Stimulated activated CD4-positive, alpha-beta T cell treated with anti-CD3 and anti-CD28 coated beads, Interleukin-15, amount 100 ng/mL, for 48 hours (primary cell): ENCODE results near the gene POMZP3.
"Not testable (repeated sequence)": the region's sequence is repeated elsewhere in the genome, so short reads cannot be mapped to it uniquely, and the experiment has no call there.

Source experiments
- DNase-seq, 2 donors: peaks; one replicate each; pipeline ENCODE4 v3.0.0-alpha.2; 2020; ENCODE audit warnings: low read depth in 2 of 2

POMZP3 gene

DNA sequence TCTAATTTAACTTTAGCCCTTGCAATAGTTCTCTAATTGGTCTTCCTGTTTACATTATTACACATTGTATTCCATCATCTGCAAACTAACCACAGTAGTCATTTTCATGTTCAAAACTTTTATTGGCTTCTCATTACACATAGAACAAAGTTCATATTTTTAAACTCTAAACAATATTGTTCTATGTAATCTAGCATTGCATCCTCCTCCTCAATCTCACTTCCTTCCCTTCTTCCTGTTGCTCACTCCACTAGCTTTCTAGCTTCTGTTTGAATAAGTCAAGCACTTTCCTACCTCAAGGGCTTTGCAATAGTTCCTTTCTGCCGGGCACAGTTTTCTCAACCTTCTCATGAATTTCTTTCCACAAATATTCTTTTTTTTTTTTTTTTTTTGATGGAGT, 38.5 kb downstream of the POMZP3 start:
- not testable (repeated sequence) for DNase-seq

DNA sequence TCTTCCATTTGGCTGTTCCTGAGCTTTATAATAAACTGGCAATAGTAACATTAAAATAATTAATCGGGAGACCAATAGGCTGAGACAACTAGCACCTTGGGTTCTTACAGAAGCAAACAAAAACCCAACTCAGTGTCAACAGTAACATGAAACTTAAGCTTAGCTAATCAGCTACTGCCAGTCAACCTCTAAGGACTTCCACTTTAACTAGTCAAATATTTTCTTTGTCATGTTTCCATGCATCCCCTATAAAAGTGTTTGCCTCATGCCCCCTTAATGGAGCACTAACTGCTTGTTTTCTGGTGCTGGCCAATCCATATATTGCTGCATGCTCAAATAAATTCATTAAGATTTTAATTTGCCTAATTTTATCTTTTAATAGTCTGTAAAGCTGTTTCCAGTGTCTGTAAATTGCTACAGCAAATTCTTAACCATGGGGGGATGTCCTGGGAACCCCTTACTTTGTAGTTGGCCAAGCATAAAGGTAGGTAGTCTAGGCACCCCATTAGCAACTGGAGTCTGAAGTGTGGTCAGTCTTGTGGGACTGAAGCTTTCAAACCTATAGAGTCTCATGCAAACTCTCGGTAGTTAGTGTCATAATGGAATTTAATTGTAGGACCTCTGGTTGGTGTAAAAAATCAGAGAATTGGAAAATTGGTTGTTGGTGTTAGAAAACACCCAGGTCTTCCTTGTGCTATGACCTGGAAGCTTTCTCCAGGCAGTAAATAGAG, 40.3 kb downstream of the POMZP3 start:
- not testable (repeated sequence) for DNase-seq

DNA sequence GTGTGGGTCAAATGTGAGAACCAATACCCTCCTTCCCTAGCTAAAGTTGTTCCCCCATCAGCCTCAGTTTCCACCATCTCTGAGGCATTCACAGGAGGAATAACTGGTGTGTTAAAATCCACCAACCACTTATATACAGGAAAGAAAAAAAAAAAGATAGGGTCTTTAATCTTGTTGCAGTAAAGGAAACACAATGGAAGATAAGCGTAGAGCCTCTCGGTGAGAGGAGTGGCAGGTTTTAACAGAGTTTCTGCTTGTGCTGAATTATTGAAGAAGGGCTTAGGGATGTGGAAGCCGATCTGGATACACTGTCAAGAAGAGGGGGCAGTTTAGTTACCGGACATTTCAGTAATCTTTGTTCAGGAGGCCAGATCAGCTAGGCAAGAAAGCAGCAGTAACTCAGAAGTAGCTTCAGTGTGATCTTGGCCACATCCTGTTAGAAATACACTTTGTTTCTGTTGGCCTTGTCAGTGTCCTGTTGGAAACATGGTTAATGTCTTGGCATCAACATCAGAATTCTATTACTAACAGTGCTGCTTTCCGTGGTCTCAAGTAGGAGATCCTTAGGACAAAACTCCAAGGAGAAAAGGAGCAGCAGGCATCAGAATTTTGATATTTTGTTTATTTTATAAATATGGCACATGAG, 43.3 kb downstream of the POMZP3 start:
- not testable (repeated sequence) for DNase-seq

DNA sequence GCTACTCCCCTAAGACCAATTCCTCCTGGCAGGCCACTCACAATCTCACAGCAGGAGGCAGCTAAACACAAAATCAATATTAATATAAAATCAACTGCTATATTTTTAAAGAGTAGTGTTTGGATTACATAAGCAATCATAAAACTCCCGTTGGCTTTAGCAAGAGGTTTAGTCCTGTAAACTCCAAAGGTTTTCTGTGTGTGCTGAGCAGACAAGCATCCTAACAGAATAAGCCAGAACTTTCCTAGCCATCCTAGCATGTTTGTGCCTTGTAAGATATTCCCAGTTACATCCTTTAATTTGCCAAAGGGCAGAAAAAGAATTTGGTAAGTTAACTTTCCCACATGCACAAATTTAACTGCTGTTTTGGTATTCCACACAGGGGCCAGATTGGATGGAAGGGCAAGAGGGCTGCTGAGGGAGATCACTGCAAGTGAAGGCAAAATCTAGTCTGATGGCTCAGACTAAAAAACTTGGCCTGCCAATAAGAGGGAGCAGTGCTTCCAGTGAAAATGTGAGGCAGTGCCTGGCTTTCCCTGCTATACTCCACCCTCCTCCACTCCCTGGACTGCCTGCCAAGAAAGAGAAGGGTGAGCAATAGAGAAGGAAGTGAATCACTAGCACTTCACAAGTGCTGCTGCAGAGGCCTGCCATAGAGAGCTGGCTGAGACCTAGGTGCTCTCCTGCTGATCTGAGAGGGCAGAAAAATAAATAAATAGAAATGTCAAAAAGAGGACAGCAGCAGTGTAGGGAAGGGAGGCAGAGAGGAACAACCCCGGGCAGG, 44.0 kb downstream of the POMZP3 start:
- not testable (repeated sequence) for DNase-seq

DNA sequence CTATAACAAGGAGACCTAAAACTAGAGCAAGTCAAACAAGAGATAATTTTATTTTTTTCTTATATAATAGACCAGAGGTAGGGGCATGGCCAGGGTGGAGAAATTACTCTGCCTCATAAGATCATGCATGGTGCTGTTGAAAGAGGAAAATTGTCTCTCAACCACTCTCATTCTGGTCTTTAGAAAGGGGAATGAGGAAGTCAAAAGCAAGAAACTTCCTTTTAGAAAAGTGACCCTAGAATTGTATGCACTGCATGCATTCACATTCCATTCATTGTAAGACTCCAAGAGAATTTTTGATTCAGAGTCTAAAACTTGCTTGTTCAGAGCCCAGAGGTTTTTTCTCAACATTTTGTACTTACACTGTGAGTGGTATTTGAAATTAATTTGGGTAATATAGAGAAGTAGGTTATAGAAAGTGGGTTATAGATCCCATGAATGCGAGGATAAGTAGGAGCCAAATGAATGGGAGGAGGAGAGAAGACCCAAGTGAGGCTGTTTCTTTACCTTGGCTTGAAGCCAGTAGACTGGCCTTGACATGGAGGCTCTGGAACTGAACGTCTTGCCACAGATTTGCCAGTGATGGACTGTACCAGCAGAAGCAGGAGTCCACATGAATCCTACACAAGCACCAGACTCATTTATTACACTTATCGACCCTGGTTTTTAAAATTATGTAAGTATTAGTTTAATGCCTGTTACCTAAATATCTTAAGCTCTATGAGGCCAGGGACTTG, 51.0 kb downstream of the POMZP3 start:
- DNase-seq = not testable (repeated sequence)

DNA sequence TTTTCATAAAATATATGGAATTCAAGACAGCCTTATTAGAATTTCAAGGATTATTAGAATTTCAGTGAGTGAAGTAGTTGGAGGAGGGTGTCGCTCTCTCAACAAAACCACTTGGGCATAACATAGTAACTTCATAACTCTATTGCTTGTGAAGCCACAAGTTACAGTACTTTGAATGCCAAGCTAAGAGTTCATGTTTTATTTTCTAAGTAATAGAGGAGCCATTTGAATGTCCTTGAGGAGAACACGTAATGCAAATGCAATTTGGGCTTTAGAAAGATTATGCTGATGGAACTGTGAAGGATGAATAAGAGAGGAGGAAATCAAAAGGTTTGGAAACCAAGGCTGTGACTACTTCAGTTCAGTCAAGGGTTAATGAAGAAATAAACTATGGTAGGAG, 51.6 kb downstream of the POMZP3 start:
- not testable (repeated sequence) for DNase-seq

DNA sequence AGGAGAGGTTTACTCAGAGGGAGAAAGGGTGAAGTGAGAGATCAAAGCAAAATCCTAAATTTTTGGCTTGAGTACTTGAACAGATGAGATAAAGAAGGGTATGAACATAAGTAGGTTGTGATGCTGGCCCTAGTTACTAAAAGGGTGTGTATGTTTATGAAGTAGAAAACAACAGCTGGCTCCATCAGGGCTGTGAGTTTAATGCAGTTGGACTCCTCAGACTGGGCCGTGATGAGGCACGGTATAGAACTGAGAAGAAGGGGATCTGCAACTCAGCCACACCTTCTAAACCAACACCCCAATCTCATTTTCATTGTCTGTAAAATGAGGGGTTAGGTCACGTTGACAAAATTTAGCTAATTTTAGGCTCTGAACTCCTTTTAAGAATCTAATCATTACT, 54.8 kb downstream of the POMZP3 start:
- not testable (repeated sequence) for DNase-seq

DNA sequence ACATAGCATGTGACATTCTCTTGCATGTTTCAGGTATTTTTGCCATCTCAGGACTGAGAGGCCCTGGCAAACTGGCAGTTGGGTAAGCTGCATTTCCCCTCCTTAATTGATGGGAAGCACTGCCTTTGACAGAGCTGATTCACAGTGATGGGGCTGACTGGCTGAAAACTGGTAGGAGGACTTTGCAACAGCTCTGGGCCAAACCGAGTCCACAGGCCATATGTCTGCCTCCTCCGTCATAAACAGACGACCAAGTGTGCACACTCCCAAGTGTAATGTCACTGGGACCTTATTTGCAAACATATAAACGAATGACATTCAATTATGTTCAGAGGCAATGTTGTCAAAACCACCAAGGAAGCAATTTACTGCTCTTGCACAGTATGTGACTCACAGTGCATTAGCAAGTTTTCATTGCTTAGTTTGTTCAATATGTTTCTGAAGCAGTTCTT, 56.7 kb downstream of the POMZP3 start:
- not testable (repeated sequence) for DNase-seq

DNA sequence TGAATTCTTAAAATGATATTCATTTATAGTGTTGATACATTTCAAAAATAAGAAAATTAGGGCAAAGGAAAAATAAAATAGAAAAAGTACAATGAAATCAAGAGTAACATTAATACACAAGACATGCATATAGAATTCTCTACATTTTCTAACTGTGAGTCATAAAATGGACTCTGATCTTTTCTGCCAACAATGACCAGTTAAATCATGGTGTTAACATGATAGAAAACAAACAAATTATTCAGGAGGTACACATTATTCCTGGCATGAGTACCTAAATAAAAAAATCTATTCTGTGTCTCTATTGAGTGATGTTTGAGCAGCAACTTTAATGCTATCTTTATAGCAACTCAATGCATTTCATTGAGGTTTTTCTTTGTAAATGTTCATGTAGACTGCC, 58.3 kb downstream of the POMZP3 start:
- DNase-seq = not testable (repeated sequence)

DNA sequence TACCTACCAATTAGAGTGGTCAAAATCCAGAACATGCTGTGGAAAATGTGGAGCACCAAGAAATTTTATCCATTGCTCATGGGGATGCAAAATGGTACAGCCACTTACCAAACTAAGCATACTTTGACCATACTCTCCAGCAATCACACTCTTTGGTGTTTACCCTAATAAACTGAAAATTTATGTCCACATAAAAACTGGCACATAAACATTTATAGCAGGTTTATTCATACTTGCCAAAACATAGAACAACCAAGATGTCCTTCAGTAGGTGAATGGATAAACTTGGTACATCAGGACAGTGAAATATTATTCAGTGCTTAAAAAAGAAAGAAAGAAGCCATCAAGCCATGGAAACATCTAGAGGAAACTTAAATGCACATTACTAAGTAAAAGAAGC, 59.3 kb downstream of the POMZP3 start:
- not testable (repeated sequence) for DNase-seq

DNA sequence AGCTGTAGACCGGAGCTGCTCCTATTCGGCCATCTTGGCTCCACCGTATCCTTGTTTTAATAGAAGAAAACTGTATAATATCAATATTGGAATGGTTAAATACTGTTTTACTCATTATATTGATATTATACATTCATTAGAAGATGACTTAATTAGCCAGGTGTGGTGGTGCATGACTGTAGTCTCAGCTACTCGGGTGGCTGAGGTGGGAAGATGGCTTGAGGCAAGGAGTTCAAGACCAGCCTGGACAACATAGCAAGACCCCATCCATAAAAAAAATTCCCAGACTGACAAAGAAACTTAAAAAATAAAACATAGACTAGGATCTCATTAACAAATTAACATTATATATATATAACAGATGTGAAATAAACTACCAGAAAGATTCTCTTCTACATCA, 59.8 kb downstream of the POMZP3 start:
- not testable (repeated sequence) for DNase-seq

DNA sequence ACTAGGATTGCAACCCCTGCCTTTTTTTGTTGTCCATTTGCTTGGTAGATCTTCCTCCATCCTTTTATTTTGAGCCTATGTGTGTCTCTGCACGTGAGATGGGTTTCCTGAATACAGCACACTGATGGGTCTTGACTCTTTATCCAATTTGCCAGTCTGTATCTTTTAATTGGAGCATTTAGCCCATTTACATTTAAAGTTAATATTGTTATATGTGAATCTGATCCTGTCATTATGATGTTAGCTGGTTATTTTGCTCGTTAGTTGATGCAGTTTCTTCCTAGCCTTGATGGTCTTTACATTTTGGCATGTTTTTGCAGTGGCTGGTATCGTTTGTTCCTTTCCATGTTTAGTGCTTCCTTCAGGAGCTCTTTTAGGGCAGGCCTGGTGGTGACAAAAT, 62.1 kb downstream of the POMZP3 start:
- not testable (repeated sequence) for DNase-seq

DNA sequence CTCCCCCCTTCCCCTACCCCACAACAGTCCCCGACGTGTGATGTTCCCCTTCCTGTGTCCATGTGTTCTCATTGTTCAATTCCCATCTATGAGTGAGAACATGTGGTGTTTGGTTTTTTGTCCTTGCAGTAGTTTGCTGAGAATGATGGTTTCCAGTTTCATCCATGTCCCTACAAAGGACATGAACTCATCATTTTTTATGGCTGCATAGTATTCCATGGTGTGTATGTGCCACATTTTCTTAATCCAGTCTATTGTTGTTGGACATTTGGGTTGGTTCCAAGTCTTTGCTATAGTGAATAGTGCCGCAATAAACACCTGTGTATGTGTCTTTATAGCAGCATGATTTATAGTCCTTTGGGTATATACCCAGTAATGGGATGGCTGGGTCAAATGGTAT, 65.7 kb downstream of the POMZP3 start:
- not testable (repeated sequence) for DNase-seq

DNA sequence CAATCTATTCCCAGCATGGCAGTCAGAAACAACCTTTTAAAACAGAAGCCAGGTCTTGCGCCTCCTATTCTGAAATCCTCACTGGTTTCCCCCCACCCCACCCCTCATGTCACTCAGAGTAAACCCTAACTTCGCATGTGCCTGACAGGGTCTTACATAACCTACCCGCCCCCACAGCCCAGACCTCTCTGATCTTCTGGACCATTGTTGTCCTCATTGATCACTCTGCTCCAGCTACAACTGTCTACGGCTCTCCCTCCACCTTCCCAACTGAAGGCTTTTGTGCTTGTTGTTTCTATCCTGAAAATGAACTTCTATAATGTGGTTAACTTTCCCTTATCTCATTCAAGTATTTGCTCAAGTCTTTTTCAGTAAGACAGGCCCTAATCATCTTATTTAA, 66.9 kb downstream of the POMZP3 start:
- DNase-seq = not testable (repeated sequence)
